G401 (cell line): ENCODE data around the gene TMEM242. TPM values are rescaled to one million over a fixed set of nuclear protein-coding genes. Genes with fewer than 3 reads are reported as not detected.

Experiments
- DNase-seq: peaks from one replicate; pipeline ENCODE4 v3.0.0-alpha.2; 2015; ENCODE audit warnings: low spot score
- in situ Hi-C: cut with HindIII; loops from 2 replicates; pipeline ENCODE4 v1.10.0; 2016; ENCODE audit warnings: low sequenced_read_pairs, mixed read lengths
- total RNA-seq: library from RNA; depleted of rRNA; stranded (reverse); fragments of >200 nt; shearing (Covaris generic); gene quantifications from 2 replicates; pipeline ENCODE4 v1.2.3, GENCODE V29; 2014; rRNA removed

Gene TMEM242
- total RNA-seq, 1 experiment from 2014 or later = 4.0 TPM

DNA sequence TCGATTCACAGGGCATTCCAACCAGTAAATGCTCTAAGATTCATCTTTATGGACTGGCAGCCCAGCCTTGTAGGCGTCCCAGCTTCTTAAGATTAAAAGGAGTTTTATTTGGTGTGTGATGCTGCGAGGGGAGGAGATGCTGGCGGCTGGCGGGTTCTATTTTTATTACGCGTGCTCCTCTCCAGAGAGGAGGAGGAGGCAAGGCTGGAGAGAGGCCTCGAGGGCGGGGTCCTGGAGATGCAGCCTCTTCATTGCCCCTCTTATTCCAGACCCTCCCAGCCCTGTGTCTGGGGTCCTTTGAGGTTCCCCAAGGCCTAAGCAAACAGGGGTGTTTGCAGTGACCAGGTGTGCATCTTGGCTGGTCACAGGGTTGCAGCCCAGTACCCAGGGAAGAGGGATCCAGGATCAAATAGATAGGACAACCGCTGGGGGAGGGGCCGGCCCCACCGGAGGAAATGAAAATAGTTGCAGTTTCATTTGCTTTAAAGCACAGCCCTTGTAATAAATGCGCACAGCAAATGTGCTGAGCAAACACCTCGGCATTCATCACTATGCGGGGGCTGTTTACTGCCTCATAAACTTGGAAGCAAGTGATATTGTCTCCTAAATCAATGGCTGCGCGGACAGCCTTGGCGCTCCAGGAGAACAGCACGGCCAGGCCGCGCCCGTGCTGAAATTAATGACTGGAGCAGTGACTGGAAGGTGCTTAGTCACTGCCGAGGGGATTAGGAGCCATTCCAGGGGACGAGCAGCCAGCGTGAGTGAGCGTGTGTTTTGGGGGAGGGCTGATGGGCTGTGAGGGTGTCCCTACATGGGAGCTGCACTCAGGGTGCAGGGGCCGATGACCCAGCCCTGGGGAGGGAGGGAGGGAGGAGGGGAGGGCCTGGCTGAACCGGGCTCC, 83.0 kb downstream of the TMEM242 start:
- in situ Hi-C loops = no loop called here
- no peak for DNase-seq

DNA sequence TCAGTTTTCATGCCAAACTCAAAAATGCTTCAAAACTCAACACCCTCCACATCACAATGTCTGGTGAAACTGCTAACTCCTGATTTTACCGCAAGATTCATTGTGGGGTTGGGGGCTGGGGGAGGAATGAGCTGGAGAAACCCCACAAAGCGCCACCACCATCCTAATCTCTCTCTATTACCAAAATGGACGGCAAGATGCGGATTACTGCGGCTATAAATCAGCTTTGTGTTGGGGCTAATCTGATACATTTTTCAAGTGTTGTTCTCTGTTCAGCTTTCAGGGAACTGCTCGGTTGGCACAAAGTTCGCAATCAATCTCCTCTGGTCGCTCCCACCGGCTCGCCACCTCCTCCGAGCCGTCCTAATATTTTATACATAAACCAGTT, 83.7 kb downstream of the TMEM242 start:
- DNase-seq = no peak
- in situ Hi-C loops = no loop called here

Other genes starting within 250 kb of the TMEM242 start
- 3.8 and 5.6 TPM in 2 replicates for gene ZDHHC14, start 57.7 kb upstream of the TMEM242 start, total RNA-seq